ENCODE results near the gene OPCML. TPM values are rescaled to one million over a fixed set of nuclear protein-coding genes. Genes with fewer than 3 reads are reported as not detected.

Gene OPCML
- polyA plus RNA-seq, 1 donor from 2014 or later: 11.6 TPM

DNA sequence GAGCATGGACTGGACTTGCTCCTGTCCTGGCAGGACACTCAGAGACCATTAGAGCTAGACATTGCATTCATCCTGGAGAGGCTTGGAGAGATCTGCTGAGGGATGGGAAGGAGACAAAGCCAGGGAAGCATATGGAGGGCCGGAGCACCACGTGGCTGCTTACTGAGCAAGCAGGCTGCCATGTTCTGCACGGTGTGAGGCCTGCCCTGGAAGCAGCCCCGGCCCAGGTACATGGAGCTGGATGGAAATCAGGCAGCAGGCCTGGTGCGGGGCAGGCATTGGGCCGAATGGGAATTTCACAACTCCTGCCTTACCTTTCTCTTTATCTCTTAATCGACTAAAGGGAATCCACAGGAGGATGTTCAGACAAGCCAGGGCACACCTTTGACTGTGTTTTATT lies 371.5 kb downstream of the OPCML start:
- no peaks in the 10 kb centered on the region for H3F3A ChIP-seq (ENCODE audit: insufficient read depth, low read length, poor library complexity, severe bottlenecking)
- H3K9me3 ChIP-seq (ENCODE audit: low read length): no peaks in the 10 kb centered on the region
- H3K36me3 ChIP-seq (ENCODE audit: insufficient read depth, low read length): no peaks in the 10 kb centered on the region
- H3K27me3 ChIP-seq (ENCODE audit: insufficient read depth, low read depth, low read length): no peaks in the 10 kb centered on the region
- H3K4me3 ChIP-seq (ENCODE audit: low read length): no peak overlapping the region
- H3K4me2 ChIP-seq (ENCODE audit: low read length): no peak overlapping the region
- H3K79me2 ChIP-seq (replicated peaks; ENCODE audit: insufficient read depth, low read length): no peaks in the 10 kb centered on the region
- H2AFZ ChIP-seq (ENCODE audit: low read depth, low read length): no peak overlapping the region
- H4K20me1 ChIP-seq (ENCODE audit: insufficient read depth): no peaks in the 10 kb centered on the region
- H3K9me2 ChIP-seq (ENCODE audit: insufficient read depth, low read length): no peaks in the 10 kb centered on the region
- no peak overlapping the region for H3K9ac ChIP-seq (ENCODE audit: low read length)
- no peak for TF ChIP-seq CTCF (IDR thresholded peaks at IDR 0.05; ENCODE audit: poor library complexity, severe bottlenecking)
- TF ChIP-seq, protein P1, sequence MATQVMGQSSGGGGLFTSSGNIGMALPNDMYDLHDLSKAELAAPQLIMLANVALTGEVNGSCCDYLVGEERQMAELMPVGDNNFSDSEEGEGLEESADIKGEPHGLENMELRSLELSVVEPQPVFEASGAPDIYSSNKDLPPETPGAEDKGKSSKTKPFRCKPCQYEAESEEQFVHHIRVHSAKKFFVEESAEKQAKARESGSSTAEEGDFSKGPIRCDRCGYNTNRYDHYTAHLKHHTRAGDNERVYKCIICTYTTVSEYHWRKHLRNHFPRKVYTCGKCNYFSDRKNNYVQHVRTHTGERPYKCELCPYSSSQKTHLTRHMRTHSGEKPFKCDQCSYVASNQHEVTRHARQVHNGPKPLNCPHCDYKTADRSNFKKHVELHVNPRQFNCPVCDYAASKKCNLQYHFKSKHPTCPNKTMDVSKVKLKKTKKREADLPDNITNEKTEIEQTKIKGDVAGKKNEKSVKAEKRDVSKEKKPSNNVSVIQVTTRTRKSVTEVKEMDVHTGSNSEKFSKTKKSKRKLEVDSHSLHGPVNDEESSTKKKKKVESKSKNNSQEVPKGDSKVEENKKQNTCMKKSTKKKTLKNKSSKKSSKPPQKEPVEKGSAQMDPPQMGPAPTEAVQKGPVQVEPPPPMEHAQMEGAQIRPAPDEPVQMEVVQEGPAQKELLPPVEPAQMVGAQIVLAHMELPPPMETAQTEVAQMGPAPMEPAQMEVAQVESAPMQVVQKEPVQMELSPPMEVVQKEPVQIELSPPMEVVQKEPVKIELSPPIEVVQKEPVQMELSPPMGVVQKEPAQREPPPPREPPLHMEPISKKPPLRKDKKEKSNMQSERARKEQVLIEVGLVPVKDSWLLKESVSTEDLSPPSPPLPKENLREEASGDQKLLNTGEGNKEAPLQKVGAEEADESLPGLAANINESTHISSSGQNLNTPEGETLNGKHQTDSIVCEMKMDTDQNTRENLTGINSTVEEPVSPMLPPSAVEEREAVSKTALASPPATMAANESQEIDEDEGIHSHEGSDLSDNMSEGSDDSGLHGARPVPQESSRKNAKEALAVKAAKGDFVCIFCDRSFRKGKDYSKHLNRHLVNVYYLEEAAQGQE (IDR thresholded peaks at IDR 0.05; ENCODE audit: borderline replicate concordance): no peak
- TF ChIP-seq EZH2 (IDR thresholded peaks at IDR 0.05; ENCODE audit: borderline replicate concordance, insufficient read depth, low read length, poor library complexity, severe bottlenecking): no peak
- TF ChIP-seq RAD21 (conservative IDR thresholded peaks at IDR 0.05): no peak
- no peak for TF ChIP-seq EP300 (conservative IDR thresholded peaks at IDR 0.05; ENCODE audit: poor library complexity, severe bottlenecking)
- no peak overlapping the region for H3K27ac ChIP-seq (ENCODE audit: low read length)

- Histone ChIP-seq H3K79me2 (replicated peaks; ENCODE audit: insufficient read depth, low read length) (no peaks in the 10 kb centered on the region), H4K20me1 (ENCODE audit: insufficient read depth) (no peaks in the 10 kb centered on the region), H3K36me3 (ENCODE audit: insufficient read depth, low read length) (no peaks in the 10 kb centered on the region), H3K27ac (ENCODE audit: low read length) (no peak overlapping the region), H3K27me3 (ENCODE audit: insufficient read depth, low read depth, low read length) (no peaks in the 10 kb centered on the region), H3F3A (ENCODE audit: insufficient read depth, low read length, poor library complexity, severe bottlenecking) (no peaks in the 10 kb centered on the region), H3K9me2 (ENCODE audit: insufficient read depth, low read length) (no peaks in the 10 kb centered on the region), H3K9ac (ENCODE audit: low read length) (no peak overlapping the region), H3K9me3 (ENCODE audit: low read length) (no peaks in the 10 kb centered on the region), H3K4me2 (ENCODE audit: low read length) (no peak overlapping the region), H2AFZ (ENCODE audit: low read depth, low read length) (no peak overlapping the region), H3K4me3 (ENCODE audit: low read length) (no peak overlapping the region)
- TF ChIP-seq RAD21 (conservative IDR thresholded peaks at IDR 0.05): no peak
- no peak for TF ChIP-seq CTCF (IDR thresholded peaks at IDR 0.05; ENCODE audit: poor library complexity, severe bottlenecking)
- TF ChIP-seq EZH2 (IDR thresholded peaks at IDR 0.05; ENCODE audit: borderline replicate concordance, insufficient read depth, low read length, poor library complexity, severe bottlenecking): no peak
- TF ChIP-seq MXI1 (conservative IDR thresholded peaks at IDR 0.05; ENCODE audit: poor library complexity, severe bottlenecking): no peak
- TF ChIP-seq EP300 (conservative IDR thresholded peaks at IDR 0.05; ENCODE audit: poor library complexity, severe bottlenecking): no peak
- TF ChIP-seq, protein P1 (IDR thresholded peaks at IDR 0.05; ENCODE audit: borderline replicate concordance): no peak
- no peak for TF ChIP-seq POLR2AphosphoS5 (IDR thresholded peaks at IDR 0.05)
- TF ChIP-seq SMC3 (conservative IDR thresholded peaks at IDR 0.05; ENCODE audit: poor library complexity): no peak
- no peak for TF ChIP-seq TAF1 (IDR thresholded peaks at IDR 0.05; ENCODE audit: low read depth)
Observed at GRCh38 chr11:133156986-133157745, 375.1 kb downstream of the OPCML start.
